CD1c-positive myeloid dendritic cell (primary cell): ENCODE data around the gene SMIM35.

Experiments used
- DNase-seq: peaks from one replicate; pipeline ENCODE4 v3.0.0-alpha.2; 2016; ENCODE audit errors: extremely low spot score

Gene SMIM35

DNA sequence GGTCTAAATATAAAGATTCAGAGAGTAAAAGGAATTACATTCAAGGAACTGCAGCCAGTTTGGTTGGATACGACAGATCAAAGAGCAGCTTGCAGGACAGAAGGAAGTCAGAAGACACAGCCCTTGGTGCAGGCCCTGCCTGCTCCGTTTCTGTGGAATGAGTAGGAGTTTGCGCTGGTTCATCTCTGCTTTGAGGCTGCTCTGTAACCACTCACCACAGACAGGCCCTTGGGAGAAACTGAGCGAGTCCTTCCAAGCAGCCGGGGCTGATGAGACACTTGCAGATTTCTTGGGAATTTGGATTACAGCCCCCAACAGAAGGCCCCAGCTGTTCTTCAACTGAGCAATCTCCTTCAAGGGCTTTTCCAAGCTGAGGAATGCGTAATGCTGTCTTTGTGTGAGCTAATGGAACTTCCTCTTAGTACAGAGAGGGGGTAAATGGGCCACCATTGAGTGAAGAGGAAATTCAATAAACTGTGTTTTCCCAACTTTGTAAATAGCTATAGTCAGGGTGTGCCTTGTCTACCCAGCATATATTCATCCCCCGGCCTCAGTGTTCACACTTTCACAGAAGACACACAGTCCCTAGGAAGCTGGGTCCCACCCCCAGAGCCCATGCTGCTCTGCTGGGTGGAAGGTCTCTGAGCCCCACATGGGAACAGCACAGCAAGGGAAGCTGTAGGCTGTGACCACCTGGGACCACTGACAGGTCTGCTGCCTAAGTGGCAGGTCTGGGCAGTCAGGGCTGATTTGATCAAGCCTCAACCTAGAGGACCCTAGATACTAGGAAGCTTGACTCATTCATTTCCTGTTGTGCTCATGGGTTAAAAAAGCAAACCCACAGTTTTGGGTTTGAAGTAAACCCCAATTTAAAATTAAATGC, 84.0 kb downstream of the SMIM35 start:
- DNase-seq = peak; percentile 93

DNA sequence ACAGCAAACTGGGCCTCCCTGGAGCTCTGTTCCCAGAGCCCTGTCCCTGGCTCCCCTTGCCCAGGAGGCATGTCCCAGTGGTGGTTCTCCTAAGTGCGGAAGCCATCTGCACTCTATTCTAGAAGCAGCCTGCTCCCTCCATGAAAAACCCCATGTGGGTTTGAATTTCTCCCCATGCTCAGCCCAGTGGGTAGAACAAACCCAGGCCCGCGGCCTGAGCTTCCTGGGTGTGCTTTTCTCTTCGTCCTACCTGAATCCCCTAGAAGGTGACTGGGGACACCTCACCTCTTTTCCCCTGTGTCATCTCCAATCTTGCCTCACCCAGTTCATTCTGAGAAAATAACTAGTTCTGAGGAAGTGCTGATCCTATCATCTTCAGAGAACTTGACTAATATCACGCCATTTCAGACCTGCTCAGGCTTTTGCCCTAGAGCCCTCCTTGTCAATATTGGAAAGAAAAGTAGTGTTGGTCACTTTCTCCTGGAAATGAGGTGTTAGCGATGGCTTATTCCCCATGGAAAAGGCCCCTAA, 84.7 kb downstream of the SMIM35 start:
- DNase-seq = peak; percentile 87

DNA sequence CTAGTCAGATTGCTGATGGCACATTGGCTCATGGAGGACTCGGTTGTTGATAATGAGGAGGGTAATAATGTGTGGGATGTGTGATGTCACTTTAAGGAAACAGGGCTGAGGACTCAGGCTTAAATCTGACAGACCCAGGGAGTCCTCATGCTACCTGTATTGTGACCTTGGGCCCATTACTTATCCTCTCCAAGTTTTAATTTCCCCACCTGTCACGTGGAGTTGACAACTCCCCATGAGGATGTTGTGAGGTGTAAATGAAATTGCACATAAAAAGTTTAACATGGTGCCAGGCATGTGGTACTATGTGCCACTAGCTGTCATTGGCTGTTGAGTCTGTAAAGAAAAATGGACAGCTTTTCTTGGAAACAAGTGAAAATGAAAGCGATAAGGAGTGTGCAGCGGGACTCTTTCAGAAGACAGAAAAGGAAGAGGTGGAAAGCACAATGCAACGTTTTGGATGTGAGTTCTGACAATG, 85.2 kb downstream of the SMIM35 start:
- peak; percentile 68 for DNase-seq

DNA sequence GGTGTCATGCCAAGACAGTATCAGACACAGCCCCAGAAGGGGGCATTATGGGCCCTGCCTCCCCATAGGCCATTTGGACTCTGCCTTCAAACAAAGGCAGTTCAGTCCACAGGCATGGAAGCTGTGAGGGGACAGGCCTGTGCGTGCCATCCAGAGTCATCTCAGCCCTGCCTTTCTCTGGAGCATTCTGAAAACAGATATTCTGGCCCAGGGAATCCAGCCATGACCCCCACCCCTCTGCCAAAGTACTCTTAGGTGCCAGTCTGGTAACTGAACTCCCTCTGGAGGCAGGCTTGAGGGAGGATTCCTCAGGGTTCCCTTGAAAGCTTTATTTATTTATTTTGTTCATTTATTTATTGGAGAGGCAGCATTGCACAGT, 85.9 kb downstream of the SMIM35 start:
- no peak for DNase-seq

DNA sequence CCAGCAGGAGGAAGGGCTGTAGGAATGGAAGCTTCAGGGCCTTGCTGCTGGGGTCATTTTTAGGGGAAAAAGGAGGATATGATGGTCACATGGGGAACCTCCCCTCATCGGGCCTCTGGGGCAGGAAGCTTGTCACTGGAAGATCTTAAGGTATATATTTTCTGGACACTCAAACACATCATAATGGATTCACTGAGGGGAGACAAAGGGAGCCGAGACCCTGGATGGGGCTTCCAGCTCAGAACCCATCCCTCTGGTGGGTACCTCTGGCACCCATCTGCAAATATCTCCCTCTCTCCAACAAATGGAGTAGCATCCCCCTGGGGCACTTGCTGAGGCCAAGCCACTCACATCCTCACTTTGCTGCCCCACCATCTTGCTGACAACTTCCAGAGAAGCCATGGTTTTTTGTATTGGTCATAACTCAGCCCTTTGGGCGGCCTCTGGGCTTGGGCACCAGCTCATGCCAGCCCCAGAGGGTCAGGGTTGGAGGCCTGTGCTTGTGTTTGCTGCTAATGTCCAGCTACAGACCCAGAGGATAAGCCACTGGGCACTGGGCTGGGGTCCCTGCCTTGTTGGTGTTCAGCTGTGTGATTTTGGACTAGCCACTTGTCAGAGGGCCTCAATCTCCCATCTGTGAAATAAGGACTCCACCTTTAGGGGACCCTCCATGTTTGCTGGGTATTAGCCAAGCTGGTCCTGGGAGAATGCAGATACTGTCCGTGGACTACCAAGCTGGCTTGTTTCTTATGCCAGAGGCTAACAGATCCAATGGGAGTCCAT, 86.5 kb downstream of the SMIM35 start:
- no peak for DNase-seq

DNA sequence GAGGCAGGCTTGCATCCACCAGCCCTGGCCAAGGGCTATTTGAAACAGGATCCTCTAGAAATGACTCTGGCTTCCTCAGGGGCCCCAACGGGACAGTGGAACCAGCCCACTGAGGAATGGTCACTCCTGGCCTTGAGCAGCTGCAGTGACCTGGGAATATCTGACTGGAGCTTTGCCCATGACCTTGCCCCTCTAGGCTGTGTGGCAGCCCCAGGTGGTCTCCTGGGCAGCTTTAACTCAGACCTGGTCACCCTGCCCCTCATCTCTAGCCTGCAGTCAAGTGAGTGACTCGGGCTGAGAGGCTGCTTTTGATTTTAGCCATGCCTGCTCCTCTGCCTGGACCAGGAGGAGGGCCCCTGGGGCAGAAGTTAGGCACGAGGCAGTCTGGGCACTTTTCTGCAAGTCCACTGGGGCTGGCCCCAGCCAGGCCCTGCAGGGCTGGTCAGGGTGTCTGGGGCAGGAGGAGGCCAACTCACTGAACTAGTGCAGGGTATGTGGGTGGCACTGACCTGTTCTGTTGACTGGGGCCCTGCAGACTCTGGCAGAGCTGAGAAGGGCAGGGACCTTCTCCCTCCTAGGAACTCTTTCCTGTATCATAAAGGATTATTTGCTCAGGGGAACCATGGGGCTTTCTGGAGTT, 87.3 kb downstream of the SMIM35 start:
- peak; percentile 15 for DNase-seq

DNA sequence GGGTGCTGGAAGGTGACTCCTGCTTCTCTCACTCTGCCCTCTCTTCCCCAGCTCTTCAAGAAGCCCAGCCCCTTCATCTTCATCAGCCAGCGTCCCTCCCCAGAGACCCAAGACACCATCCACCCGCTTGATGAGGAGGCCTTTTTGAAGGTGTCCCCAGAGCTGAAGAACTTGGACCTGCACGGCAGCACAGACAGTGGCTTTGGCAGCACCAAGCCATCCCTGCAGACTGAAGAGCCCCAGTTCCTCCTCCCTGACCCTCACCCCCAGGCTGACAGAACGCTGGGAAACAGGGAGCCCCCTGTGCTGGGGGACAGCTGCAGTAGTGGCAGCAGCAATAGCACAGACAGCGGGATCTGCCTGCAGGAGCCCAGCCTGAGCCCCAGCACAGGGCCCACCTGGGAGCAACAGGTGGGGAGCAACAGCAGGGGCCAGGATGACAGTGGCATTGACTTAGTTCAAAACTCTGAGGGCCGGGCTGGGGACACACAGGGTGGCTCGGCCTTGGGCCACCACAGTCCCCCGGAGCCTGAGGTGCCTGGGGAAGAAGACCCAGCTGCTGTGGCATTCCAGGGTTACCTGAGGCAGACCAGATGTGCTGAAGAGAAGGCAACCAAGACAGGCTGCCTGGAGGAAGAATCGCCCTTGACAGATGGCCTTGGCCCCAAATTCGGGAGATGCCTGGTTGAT, 88.0 kb downstream of the SMIM35 start:
- no peak for DNase-seq

DNA sequence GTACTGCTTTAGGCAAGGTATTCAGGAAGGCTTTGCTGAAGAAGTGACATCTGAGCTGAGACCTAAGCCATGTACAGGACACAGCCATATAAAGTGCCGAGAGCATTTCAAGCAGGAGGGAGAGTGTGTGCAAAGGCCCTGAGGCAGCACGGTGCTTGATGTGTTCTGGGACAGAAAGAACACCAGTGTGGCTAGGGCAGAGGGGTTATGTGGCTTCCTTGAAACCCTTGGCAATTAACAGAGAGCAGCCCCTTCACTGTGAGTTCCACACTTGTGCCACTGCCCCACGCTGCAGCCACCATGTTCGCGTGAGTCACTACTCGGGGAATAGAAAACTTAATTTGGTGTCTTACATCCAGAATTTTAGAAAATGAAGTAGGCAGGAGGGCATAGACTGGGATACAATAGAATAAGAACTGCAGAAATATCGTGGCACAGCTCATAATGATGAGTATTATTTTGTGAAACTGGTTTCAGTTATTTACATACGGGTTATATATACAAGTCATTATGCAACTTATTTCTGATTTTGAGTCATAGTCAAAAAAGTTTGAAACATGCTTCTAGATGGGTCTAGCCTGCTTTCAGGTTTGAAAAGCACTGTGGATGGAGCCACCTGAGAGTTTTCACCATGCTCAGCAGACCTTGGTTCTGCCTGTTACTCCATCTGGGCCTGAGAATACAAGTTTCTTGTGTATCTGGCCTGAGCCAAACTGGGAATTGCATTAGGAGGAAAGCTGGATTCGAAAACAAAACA, 88.8 kb downstream of the SMIM35 start:
- DNase-seq = peak; percentile 31

DNA sequence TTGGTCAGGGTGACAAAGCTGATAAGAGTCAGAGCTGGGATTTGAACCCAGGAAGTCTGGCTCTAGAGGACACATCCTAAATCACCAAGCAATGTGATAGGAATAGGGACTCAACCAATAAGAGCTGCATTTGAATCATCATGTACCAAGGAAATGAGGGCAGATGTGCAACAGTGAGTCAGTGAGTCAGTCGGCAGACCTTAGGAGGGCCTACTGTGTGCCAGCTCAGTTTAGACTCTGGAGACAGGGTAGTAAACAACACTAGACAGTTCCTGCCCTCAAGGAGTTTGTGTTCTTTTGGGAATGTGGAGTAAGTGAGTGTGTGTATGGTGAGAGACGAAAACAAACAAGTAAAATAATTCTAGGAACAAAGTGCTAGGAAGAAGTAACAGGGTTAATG, 89.4 kb downstream of the SMIM35 start:
- DNase-seq = peak; percentile 21

DNA sequence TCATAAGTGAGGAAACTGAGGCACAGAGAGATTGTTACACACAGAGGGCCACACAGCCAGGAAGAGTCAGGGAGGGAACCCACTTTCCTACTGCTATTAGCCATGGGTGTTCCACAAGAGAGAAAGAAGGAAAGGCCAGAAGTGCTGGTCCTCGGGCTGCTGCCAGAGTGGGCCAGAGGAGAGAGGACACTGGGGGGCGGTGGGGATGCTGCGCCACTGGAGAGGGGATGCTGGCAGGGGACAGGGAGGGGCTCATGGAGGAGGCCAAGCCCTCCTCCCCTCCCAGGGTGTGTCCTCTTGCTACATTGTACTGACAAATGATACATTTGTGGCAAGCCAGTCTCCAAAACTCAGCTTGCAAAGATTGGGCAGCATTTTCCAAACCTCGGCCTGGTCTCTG, 90.7 kb downstream of the SMIM35 start:
- no peak for DNase-seq

DNA sequence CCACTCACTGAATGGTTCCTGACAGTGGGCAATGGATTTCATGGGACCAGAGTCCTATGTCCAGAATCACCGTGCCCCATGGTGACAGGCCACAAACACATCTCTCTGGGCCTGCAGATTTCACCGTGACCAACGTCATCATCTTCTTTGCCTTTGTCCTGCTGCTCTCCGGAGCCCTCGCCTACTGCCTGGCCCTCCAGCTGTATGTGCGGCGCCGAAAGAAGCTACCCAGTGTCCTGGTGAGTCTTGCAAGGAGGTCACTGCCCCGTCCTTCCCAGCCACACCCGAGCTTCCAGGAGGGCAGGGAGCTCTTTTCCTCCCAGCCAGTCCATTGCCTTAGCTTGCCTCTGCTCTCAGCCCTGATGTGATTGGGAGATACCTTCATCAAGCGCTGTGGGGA, 91.3 kb downstream of the SMIM35 start:
- no peak for DNase-seq

DNA sequence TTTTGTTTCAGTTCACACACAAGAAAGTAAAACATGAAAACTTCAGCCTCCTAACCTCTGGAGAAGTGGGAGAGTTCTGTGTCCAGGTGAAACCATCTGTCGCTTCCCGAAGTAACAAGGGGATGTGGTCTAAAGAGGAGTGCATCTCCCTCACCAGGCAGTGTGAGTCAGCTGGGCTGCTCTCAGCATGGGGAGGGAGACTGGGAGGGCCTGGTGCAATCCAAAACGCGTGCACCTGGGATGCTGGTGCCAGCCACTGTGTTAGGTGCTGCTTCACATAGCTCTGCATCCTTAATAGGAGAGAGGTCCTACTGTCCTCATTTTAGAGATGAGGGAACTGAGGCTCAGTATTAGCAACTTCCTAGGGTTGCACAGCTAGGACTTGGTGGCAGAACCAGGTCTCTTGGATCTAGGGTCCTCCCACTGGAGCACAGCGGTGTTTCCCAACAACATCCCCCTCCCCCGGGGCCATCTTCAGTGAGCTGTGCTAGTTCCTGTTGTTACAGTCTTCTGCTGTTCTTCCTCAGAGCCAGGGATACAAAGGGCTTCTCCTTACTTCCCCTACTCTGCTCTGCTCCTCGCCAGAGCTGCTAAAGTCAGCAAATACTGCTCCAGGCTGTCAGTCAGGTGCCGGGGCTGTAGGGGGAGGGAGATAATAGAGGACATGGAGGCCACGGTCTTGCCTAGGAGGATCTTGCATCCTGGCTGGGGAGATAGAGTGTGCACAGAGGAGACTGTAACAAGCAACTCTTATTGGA, 92.6 kb downstream of the SMIM35 start:
- peak; percentile 84 for DNase-seq

DNA sequence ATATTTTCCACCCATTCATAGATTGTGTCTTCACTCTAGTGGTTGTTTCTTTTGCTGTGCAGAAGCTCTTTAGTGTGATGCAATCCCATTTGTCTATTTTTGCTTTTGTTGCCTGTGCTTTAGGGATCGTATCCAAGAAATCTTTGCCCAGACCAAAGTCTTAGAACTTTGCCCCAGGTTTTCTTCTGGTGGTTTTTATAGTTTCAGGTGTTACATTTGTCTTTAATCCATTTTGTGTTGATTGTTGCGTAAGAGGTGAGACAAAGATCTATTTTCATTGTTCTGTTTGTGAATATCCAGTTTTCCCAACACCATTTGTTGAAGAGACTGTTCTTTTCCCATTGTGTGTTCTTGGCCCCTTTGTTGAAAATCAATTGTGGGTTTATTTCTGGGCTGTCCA, 94.1 kb downstream of the SMIM35 start:
- DNase-seq = no peak

DNA sequence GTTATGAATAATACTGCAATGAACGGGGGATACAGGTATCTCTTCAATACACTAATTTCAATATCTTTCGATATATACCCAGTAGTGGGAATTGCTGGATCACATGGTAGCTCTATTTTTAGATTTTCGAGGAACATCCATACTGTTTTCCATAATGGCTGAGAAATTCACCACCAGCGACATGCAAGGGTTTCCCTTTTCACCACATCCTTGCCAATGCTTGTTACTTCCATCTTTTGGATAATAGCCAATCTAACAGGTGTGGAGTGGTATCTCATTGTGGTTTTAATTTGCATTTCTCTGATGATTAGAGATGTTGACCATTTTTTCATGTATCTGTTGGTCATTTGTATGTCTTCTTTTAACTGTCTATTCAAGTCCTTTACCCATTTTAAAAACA, 94.6 kb downstream of the SMIM35 start:
- DNase-seq = no peak

DNA sequence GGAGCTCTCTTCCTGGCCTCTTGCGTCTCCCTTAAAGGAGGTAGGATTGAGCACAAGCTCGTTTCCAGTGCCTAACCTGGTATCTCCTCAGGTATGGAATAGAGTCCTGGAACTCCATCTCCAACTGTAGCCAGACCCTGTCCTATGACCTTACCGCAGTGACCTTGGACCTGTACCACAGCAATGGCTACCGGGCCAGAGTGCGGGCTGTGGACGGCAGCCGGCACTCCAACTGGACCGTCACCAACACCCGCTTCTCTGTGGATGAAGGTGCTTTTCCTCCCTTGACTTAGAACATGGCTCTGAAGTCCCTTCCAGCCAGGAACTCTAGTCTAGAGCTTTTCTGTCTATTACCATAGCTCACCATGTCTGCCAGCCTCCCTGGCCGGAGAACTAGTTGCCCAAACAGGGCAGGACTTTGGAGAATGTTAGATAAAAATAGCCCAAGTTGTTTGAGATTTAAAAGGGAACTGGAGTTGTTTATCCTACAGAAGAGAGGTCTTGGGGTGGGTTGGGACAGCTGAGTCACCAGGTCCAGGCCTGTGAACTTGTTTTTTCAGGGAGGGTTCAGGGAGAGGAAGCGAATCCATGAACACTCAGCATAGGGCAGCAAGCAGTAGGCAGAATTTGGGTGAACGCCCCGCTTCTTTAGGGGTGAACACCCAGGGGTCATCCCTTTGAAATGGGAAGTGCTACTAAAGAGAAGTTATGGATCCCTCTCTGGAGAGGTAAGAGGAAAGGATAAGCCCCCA, 97.2 kb downstream of the SMIM35 start:
- peak; percentile 89 for DNase-seq

DNA sequence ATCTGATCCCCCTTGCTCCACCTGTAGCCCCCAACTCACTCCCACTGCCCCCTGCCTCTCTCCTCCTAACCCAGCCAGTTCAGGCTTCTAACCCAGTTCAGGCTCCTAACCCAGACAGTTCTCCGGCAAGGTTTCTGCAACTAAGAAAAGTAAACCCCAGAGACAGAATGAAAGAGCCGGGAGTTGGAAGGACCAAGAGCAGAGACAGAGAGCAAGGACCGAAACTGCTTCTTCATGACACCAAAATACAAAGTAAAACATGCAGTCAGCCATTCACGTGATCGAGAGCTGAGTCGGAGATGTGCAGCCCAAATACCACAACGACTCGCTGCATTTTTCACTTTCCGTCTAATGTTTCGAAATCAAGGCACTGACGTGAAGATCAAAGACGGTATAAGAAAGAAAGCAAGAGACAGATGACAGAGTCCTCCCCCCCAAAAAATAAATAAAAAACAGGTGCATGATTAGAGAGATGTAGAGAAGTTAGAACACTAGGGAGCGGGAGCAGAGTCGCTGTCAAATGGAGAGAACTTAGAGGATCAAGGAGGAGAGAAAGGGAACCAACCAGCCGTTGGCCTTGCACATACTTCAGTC, 99.7 kb downstream of the SMIM35 start:
- peak; percentile 76 for DNase-seq

DNA sequence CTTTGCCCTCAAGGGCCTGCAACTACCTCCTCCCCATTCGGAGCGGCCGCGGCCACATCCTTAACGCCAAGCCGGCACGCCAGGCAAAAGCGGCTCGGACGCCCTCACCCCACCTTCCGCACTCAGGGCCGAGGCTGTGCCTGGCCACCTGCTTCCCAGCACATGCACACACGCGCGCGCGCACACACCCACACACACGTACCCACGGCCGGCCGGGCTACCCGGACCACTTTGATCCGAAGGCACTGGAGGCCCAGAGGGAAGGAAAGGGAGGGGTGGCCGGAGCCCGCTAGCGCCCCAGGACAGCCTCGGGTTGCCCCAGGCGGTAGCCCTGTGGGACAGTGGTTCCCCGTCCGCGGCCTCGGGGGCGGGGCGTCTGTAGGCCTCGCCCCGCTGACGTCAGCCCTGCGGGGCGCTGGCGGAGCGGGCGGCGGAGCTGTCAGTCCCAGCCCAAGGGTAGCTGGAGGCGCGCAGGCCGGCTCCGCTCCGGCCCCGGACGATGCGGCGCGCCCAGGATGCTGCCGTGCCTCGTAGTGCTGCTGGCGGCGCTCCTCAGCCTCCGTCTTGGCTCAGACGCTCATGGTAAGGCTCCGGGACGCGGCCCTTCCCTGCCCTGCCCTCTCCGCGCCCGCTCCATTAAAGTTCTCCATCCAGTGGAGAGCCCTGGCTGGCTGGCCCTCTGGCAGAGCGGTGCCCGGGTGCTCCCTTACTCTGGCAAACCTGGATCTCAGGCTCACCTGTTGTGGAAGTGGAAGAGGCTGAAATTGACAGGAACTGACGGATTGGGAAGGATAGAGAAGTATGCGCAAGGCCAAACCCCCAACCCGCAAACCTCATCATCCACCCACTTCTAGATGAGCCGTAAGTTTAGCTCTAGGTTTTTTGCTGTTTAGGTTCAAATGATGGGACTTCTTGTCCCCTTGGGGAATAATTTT, 100.5 kb downstream of the SMIM35 start, which contains the start of gene IL10RA:
Gene IL10RA (plus strand): TSS at position 442 of the 935 bp plus-strand sequence. CDS start 74 bp downstream, at position 516.
- peak; percentile 98 for DNase-seq

DNA sequence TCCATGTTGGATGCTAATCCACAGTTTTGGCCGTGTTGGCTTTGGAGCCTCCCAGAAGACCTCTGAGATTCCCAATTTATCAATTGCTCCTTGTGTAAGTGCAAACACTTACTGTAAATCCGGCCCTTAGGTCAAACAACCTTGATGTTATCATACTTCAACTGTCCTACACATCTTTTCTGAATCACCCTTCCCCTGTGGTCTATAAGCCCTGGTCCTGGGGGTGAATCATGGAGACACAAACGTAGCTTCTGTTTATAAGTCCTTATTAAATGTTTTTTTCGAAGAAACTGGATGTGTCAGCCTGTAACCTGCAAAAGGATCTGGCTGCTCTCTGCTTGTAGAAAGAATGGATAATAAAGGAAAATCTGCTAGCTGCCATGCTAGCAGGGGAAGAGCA, 102.3 kb downstream of the SMIM35 start:
- DNase-seq = no peak
